ENCODE measurements around the gene SALL4.

The SALL4 gene

DNA sequence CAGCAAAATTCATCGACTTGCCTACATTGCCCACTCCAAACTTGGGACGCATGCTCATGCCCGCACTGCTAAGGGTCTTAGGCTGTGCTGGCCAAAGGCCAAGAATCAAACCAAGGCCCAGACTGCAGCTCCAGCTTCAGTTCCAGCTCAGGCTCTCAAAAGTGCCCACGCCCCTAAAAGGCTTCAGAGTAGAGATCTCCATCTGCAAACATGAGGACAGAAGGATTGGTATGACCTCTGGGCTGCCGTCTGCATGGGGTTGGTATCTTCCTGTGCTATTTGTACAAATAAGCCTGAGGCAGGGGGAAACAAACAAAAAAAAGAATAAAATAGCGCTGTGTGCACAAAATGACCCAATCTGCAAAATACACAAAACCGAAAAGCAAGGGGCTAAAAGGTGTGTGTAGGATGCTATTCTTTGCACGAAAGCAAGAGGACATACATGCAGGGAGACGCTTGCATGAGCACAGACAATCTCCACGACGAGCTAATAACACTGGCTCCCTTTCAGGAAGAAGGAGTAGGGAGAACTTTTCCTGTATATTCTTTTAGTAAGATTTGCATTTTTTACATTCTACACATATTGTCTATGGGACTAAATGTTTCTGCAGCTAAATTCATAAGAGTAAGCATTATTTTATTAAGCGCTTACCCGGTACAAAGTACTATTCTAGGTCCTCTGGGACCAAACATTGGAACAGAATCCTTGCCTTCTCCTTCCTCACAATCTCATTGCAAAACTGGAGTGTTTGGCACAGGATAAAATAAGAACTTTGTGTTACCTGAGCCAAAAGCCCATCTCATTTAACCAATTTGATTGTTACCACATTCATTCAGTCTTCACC is 67.2 kb downstream of the SALL4 start:
- DNase-seq = no peak

- DNase-seq = no peak
Observed at GRCh38 chr20:51733070-51733469, 69.3 kb downstream of the SALL4 start.
